ENCODE data around the gene TMEM236. TPM values are rescaled to one million over a fixed set of nuclear protein-coding genes. Genes with fewer than 3 reads are reported as not detected.
A peak's percentile ranks its signal among the peaks of the same experiment; 100 is the strongest.

TMEM236 gene
- total RNA-seq, 4 donors from 2014 or later, result 0.34 to 1.2 (median 0.89) TPM

GRCh38 chr10:17734432-17735080 lies 17.4 kb upstream of the TMEM236 start:
- TF ChIP-seq POLR2A (IDR thresholded peaks at IDR 0.05; ENCODE audit: low read depth), result no peak
- TF ChIP-seq, protein P1, sequence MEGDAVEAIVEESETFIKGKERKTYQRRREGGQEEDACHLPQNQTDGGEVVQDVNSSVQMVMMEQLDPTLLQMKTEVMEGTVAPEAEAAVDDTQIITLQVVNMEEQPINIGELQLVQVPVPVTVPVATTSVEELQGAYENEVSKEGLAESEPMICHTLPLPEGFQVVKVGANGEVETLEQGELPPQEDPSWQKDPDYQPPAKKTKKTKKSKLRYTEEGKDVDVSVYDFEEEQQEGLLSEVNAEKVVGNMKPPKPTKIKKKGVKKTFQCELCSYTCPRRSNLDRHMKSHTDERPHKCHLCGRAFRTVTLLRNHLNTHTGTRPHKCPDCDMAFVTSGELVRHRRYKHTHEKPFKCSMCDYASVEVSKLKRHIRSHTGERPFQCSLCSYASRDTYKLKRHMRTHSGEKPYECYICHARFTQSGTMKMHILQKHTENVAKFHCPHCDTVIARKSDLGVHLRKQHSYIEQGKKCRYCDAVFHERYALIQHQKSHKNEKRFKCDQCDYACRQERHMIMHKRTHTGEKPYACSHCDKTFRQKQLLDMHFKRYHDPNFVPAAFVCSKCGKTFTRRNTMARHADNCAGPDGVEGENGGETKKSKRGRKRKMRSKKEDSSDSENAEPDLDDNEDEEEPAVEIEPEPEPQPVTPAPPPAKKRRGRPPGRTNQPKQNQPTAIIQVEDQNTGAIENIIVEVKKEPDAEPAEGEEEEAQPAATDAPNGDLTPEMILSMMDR (IDR thresholded peaks at IDR 0.05), result no peak
- no peak for TF ChIP-seq POLR2AphosphoS5 (IDR thresholded peaks at IDR 0.05)
- no peak for TF ChIP-seq EP300 (IDR thresholded peaks at IDR 0.05)
- no peaks in the 10 kb centered on the region for H3K36me3 ChIP-seq
- no peak overlapping the region for H3K27ac ChIP-seq (replicated peaks in 1 of 4)
- H3K9me3 ChIP-seq, result no peaks in the 10 kb centered on the region
- peaks cover 0 to 11% (median 6%) of the 10 kb centered on the region in 4 donors for H3K4me1 ChIP-seq
- no peak overlapping the region for H3K4me3 ChIP-seq
- no peak for DNase-seq (ENCODE audit: extremely low spot score)
- H3K27me3 ChIP-seq, result no peaks in the 10 kb centered on the region
- 80% methylated on average over 9 of the region's 9 CpGs for WGBS
- intact Hi-C loops (cut with DNase I), result no loop called here

- Histone ChIP-seq H3K36me3 (no peaks in the 10 kb centered on the region), H3K4me3 (no peak overlapping the region), H3K27me3 (no peaks in the 10 kb centered on the region), H3K9me3 (no peaks in the 10 kb centered on the region), H3K4me1 (peaks cover 0 to 11% (median 6%) of the 10 kb centered on the region in 4 donors), H3K27ac (replicated peaks in 1 of 4) (no peak overlapping the region)
- WGBS, result 84% methylated on average over 15 of the region's 15 CpGs
- no peak for DNase-seq (ENCODE audit: extremely low spot score)
- intact Hi-C loops (cut with DNase I), result no loop called here
- no peak for TF ChIP-seq POLR2A (IDR thresholded peaks at IDR 0.05; ENCODE audit: low read depth)
- no peak for TF ChIP-seq EP300 (IDR thresholded peaks at IDR 0.05)
- no peak for TF ChIP-seq POLR2AphosphoS5 (IDR thresholded peaks at IDR 0.05)
- TF ChIP-seq, protein P1 (IDR thresholded peaks at IDR 0.05), result no peak
These were observed 16.6 kb upstream of the TMEM236 start for GRCh38 chr10:17735166-17735941.

- Histone ChIP-seq H3K27ac (replicated peaks in 1 of 4) (no peak overlapping the region), H3K4me1 (peaks cover 0 to 11% (median 6%) of the 10 kb centered on the region in 4 donors), H3K27me3 (no peaks in the 10 kb centered on the region), H3K9me3 (no peaks in the 10 kb centered on the region), H3K4me3 (no peak overlapping the region), H3K36me3 (no peaks in the 10 kb centered on the region)
- DNase-seq (ENCODE audit: extremely low spot score), result no peak
- intact Hi-C loops (cut with DNase I), result no loop called here
- TF ChIP-seq EP300 (IDR thresholded peaks at IDR 0.05), result no peak
- no peak for TF ChIP-seq POLR2AphosphoS5 (IDR thresholded peaks at IDR 0.05)
- TF ChIP-seq POLR2A (IDR thresholded peaks at IDR 0.05; ENCODE audit: low read depth), result no peak
- TF ChIP-seq, protein P1 (IDR thresholded peaks at IDR 0.05), result no peak
- WGBS, result 86% methylated on average over 2 of the region's 2 CpGs
These were observed 15.8 kb upstream of the TMEM236 start for GRCh38 chr10:17736223-17736622.

DNA sequence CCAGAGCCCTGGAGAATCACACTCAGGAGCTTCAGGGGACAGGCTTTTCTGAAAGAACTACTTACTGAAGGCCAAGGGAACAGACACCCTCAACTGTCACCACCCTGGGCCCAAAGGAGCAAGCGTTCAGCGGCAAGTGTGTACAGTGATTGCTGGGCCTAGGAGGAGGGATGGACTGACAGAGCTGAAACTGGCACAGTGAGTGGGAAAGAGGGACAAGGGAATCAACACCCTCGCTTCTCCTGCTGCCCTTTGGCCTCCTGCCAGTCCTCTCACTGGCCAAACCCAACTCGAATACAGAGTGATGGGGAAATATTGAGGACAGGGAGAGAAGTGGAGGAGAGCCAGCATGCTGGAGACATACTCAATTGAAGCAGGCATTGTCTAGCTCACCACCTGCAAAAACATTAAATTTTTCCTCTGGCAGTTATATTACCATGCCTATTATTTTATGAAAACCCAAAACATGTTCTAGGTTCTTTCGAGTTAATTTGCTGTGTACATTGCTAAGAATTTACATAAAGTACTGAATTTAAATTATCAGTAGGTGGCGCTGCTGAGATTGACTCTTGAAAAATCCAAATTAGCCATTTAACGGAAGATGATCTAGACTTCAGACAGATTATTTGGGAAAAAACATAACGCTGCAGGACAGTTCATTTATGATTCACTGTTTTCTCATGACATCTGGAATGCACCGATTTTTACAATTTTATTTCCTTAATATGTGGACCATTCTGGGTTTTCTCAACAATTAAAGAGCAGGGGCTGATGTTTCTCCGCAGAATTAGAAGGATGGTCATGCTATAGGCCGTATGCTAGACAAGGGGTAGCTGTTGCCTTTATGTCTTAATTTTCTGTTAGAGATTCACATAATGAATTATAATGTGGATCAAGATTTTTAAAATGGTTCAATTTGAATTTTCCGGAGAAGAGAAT lies 14.7 kb upstream of the TMEM236 start:
- 48% methylated on average over 12 of the region's 12 CpGs for WGBS
- Histone ChIP-seq H3K27me3 (no peaks in the 10 kb centered on the region), H3K9me3 (no peaks in the 10 kb centered on the region), H3K4me1 (peaks cover 0 to 11% (median 6%) of the 10 kb centered on the region in 4 donors), H3K27ac (replicated peaks in 1 of 4) (no peak overlapping the region), H3K36me3 (no peaks in the 10 kb centered on the region), H3K4me3 (no peak overlapping the region)
- intact Hi-C loops (cut with DNase I), result no loop called here
- DNase-seq (ENCODE audit: extremely low spot score), result no peak
- TF ChIP-seq POLR2A (IDR thresholded peaks at IDR 0.05; ENCODE audit: low read depth), result no peak
- TF ChIP-seq, protein P1 (IDR thresholded peaks at IDR 0.05), result peak; percentile 52 to 63 (median 59)
